ENCODE data around the gene UNC93A.
A peak's percentile ranks its signal among the peaks of the same experiment; 100 is the strongest.
"Not testable (repeated sequence)": the region's sequence is repeated elsewhere in the genome, so short reads cannot be mapped to it uniquely, and the experiment has no call there.

Gene UNC93A

GRCh38 chr6:167258646-167259045 is 32.5 kb upstream of the UNC93A start:
- in situ Hi-C loops (cut with HindIII; ENCODE audit: low pct_unique_long_range_greater_than_20kb, low sequenced_read_pairs): no loop called here
- no peak for DNase-seq (ENCODE audit: low read depth in 1 of 2, low spot score in 1 of 2)
- TF ChIP-seq JUND (IDR thresholded peaks at IDR 0.05; ENCODE audit: low read depth): no peak

- DNase-seq (ENCODE audit: low read depth in 1 of 2, low spot score in 1 of 2); in situ Hi-C loops (cut with HindIII; ENCODE audit: low pct_unique_long_range_greater_than_20kb, low sequenced_read_pairs): not testable (repeated sequence)
These were observed 24.9 kb upstream of the UNC93A start for GRCh38 chr6:167266057-167266829.

GRCh38 chr6:167266830-167267555 is 24.1 kb upstream of the UNC93A start:
- no peak for DNase-seq (ENCODE audit: low read depth in 1 of 2, low spot score in 1 of 2)
- TF ChIP-seq JUND (IDR thresholded peaks at IDR 0.05; ENCODE audit: low read depth): no peak
- in situ Hi-C loops (cut with HindIII; ENCODE audit: low pct_unique_long_range_greater_than_20kb, low sequenced_read_pairs): no loop called here

- DNase-seq (ENCODE audit: low read depth in 1 of 2, low spot score in 1 of 2); in situ Hi-C loops (cut with HindIII; ENCODE audit: low pct_unique_long_range_greater_than_20kb, low sequenced_read_pairs): not testable (repeated sequence)
These were observed 23.6 kb upstream of the UNC93A start for GRCh38 chr6:167267556-167267898.

GRCh38 chr6:167267921-167268401 is 23.2 kb upstream of the UNC93A start:
- no peak for DNase-seq (ENCODE audit: low read depth in 1 of 2, low spot score in 1 of 2)
- no peak for TF ChIP-seq JUND (IDR thresholded peaks at IDR 0.05; ENCODE audit: low read depth)
- in situ Hi-C loops (cut with HindIII; ENCODE audit: low pct_unique_long_range_greater_than_20kb, low sequenced_read_pairs): no loop called here

- no peak for TF ChIP-seq JUND (IDR thresholded peaks at IDR 0.05; ENCODE audit: low read depth)
- in situ Hi-C loops (cut with HindIII; ENCODE audit: low pct_unique_long_range_greater_than_20kb, low sequenced_read_pairs): no loop called here
- no peak for DNase-seq (ENCODE audit: low read depth in 1 of 2, low spot score in 1 of 2)
These were observed 22.3 kb upstream of the UNC93A start for GRCh38 chr6:167268683-167269280.

GRCh38 chr6:167270499-167271311 is 20.4 kb upstream of the UNC93A start:
- no peak for TF ChIP-seq JUND (IDR thresholded peaks at IDR 0.05; ENCODE audit: low read depth)
- in situ Hi-C loops (cut with HindIII; ENCODE audit: low pct_unique_long_range_greater_than_20kb, low sequenced_read_pairs): no loop called here
- DNase-seq (ENCODE audit: low read depth in 1 of 2, low spot score in 1 of 2): no peak

GRCh38 chr6:167272151-167272550 is 19.0 kb upstream of the UNC93A start:
- in situ Hi-C loops (cut with HindIII; ENCODE audit: low pct_unique_long_range_greater_than_20kb, low sequenced_read_pairs): no loop called here
- DNase-seq (ENCODE audit: low read depth in 1 of 2, low spot score in 1 of 2): no peak
- no peak for TF ChIP-seq JUND (IDR thresholded peaks at IDR 0.05; ENCODE audit: low read depth)

- in situ Hi-C loops (cut with HindIII; ENCODE audit: low pct_unique_long_range_greater_than_20kb, low sequenced_read_pairs): no loop called here
- no peak for DNase-seq (ENCODE audit: low read depth in 1 of 2, low spot score in 1 of 2)
- TF ChIP-seq JUND (IDR thresholded peaks at IDR 0.05; ENCODE audit: low read depth): no peak
These were observed 18.3 kb upstream of the UNC93A start for GRCh38 chr6:167272696-167273379.

- in situ Hi-C loops (cut with HindIII; ENCODE audit: low pct_unique_long_range_greater_than_20kb, low sequenced_read_pairs): no loop called here
- no peak for TF ChIP-seq JUND (IDR thresholded peaks at IDR 0.05; ENCODE audit: low read depth)
- DNase-seq (ENCODE audit: low read depth in 1 of 2, low spot score in 1 of 2): no peak
These were observed 16.8 kb upstream of the UNC93A start for GRCh38 chr6:167274270-167274669.

- DNase-seq (ENCODE audit: low read depth in 1 of 2, low spot score in 1 of 2): peak; percentile 9 to 48
- in situ Hi-C loops (cut with HindIII; ENCODE audit: low pct_unique_long_range_greater_than_20kb, low sequenced_read_pairs): no loop called here
- no peak for TF ChIP-seq JUND (IDR thresholded peaks at IDR 0.05; ENCODE audit: low read depth)
These were observed 16.1 kb upstream of the UNC93A start for GRCh38 chr6:167275001-167275400.

GRCh38 chr6:167275436-167275835 is 15.7 kb upstream of the UNC93A start:
- in situ Hi-C loops (cut with HindIII; ENCODE audit: low pct_unique_long_range_greater_than_20kb, low sequenced_read_pairs): no loop called here
- no peak for DNase-seq (ENCODE audit: low read depth in 1 of 2, low spot score in 1 of 2)
- TF ChIP-seq JUND (IDR thresholded peaks at IDR 0.05; ENCODE audit: low read depth): no peak
